ENCODE measurements around the gene PLEKHM1.
"Not testable (repeated sequence)": the region's sequence is repeated elsewhere in the genome, so short reads cannot be mapped to it uniquely, and the experiment has no call there.

PLEKHM1 gene

DNA sequence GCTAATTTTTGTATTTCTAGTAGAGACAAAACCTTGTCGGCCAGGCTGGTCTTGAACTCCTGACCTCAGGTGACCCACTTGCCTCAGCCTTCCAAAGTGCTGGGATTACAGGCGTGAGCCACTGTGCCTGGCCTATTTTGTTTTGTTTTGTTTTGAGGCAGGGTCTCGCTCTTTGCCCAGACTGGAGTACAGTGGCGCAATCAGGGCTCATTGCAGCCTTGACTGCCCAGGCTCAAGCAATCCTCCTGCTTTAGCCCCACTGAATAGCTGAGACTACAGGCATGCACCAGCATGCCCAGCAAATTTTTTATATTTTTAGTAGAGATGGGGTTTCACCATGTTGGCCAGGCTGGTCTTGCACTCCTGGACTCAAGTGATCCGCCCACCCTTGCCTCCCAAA lies 30.1 kb downstream of the PLEKHM1 start:
- not testable (repeated sequence) for DNase-seq

DNA sequence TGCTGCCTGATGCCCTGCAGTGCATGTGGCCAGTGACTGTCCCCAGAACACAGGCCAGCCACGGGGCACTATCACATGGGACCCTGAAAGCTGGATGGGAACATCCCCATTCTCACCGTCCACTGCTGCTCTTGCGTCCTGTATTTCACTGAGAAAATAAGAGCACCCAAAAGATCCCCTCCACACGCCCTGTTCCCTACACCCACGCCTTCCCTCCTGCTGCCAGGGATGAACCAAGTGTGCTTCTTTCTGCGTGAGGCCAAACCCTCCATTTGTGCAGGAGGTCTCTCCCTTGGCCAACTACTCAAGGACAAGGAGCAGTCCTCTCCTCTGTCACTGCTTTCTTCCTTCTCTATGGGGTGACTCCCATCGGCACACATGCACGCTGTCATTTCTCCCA lies 36.2 kb downstream of the PLEKHM1 start:
- not testable (repeated sequence) for DNase-seq

DNA sequence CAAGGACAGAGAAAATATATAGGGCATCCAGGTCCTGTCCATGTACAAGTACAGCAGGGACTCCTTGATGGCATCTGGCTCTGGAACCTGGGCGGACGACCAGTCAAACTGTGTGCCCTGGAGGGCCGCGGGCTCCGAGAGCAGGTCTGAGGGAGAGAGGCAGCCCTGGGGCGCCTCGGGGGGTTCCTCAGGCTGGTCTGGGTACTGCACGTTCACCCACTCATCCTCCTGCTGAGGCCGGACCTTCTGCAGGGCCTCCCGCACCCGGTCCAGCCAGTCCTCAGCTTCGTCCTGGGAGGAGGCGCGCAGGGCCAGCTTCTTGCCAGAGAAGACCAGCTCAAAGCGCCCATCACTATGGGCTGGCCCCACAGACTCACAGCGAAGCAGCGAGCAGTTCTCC lies 36.8 kb downstream of the PLEKHM1 start:
- DNase-seq, result not testable (repeated sequence)

DNA sequence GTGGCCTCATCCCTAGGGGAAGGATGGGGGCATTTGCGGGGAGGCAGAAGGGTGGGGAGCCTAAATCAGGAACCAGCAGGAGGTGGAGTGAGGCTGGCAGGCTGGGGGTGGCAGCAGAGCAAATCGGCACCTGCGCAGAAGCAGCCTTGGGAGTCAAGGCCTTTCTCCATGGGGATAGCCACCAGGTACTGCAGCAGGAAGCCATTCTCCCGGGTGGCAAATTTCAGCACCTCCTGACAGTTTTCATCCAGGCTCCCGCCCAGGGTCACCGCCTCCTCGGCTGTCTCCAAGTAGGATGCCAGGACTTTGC lies 37.3 kb downstream of the PLEKHM1 start:
- DNase-seq, result not testable (repeated sequence)

DNA sequence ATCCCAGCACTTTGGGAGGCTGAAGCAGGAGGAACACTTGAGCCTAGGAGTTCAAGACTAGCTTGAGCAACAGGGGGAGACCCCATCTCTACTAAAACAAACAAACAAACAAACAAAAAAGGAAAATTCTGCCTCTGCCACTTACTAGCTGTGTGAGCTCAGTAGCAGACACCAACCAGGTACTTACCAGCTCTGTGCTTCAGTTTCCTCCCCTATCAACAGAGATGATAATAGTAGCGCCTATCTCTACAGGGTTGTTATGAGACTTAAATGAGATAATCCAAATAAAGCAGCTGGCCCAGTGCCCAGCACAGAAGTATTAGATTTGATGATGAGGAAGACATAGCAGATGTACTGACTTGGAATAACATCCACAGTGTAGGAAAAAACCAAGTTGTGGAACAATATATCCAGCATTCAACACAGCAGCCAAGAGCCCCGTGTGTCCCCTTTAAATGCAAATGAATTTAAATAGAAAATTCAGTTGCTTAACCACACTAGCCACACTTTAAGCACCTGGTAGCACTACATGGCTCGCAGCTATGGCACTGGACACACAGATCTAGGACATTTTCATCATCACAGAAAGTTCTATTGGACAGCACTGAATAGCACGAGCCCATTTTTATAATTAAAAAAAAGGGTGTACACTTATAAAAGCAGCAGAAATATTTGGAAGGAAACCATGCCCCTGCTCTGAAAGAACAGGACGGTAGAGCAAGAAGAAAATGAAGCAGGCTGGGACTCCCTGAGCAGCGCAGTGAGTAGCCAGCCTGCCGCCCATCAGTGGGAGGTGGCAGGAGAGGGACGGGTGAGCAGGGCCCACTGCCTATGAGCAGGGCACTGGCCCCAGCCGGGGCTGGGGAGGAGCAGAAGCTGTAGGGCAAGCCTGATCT lies 37.9 kb downstream of the PLEKHM1 start:
- DNase-seq, result not testable (repeated sequence)

DNA sequence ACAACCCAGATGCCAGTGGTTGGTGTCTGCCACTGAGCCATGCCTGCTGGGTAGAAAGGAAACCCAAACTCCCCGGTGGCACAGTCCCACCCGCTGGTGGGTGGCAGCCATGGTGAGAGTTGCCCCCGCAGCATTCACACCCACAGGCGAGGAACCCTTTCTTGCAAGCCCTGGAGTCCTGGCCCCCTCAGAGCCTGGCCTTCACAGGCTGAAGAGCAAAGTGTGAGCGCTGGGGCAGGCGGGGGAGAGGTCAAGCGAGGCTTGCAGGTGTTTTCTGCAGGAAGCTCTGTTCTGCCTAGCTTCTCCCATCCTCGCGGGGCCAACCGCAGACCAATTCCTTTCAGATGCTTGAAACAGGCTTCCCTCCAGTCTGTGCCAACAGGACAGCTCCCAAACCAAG lies 38.9 kb downstream of the PLEKHM1 start:
- not testable (repeated sequence) for DNase-seq

DNA sequence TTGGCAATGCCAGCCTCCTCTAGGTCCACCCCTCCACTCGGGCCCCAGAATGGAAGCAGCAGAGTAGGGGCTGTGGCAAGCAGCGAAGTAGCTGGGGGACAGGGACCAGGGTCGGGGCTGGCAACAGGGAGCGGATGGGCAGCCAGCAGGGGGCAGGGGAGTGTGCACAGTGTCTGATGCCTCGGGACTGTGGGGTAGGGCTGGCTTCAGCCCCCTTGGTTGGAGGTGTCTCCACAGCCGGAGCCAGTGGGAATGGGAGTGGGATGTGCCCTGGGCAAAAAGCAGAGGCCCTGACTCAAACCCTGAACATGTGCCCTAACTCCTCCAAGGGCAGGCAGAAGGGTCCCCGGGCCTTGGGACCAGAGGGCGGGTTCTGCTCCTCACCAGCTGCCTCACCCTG lies 39.4 kb downstream of the PLEKHM1 start:
- DNase-seq, result no peak

DNA sequence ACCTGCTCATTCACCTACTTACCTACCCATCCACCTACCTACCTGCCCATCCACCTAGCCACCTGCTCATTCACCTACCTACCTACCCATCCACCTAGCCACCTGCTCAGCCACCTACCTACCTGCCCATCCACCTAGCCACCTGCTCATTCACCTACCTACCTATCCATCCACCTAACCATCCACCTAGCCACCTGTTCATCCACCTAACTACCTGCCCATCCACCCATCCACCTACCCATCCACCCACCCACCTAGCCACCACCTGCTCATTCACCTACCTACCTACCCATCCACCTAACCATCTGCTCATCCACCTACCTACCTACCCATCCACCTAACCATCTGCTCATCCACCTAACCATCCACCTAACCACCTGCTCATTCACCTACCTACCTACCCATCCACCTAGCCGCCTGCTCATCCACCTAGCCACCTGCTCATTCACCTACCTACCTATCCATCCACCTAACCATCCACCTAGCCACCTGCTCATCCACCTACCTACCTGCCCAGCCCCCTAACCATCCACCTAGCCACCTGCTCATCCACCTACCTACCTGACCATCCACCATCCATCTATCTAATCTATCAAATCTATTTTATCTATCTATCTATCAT lies 40.7 kb downstream of the PLEKHM1 start:
- DNase-seq, result not testable (repeated sequence)

DNA sequence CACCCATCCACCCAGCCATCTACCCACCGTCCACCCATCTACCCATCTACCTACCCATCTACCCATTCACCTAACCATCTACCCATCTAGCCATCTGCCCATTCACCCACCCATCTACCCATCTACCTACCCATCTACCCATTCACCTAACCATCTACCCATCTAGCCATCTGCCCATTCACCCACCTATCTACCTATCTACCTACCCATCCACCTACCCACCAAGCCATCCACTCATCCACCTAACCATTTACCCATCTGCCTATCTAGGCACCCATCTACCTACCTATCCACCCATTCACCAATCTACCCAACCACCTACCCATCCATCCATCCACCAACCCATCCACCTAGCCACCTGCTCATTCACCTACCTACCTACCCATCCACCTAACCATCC lies 41.3 kb downstream of the PLEKHM1 start:
- not testable (repeated sequence) for DNase-seq

DNA sequence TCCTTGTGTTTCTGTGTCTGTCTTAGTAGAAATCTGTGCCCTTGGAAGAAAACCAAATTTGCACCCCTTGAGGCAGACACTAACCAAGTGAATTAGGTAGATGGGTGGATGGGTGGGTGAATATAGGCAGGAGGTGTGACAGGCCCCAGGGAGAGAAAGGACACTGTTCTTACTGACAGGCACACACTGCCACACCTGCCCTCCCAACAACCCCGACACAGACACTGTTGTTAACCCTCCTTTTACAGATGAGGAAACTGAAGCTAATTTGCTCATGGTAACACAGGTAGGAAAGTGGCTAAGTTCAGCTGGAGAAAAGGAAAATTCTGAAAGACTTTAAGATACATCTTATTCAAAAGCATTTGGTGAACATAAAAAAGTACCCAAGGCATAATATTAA lies 42.0 kb downstream of the PLEKHM1 start:
- not testable (repeated sequence) for DNase-seq

DNA sequence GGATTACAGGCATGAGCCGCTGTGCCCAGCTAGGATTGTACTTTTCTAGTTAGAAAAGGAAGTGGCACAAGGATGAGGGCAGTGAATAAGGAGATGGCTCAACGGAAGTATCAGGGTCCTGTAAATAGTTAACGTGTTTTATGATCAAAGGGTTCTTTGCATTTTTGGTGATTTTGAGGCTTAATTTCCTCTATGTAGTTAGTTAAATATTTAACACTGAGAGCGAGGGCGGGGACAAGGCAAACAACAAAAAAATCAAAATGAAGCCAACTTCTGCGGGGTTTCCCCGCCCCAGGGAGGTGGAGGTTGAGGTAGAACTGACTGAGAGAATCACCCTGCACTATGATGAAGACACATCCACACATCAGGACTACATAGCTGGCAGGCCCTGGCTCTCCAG lies 42.5 kb downstream of the PLEKHM1 start:
- not testable (repeated sequence) for DNase-seq

DNA sequence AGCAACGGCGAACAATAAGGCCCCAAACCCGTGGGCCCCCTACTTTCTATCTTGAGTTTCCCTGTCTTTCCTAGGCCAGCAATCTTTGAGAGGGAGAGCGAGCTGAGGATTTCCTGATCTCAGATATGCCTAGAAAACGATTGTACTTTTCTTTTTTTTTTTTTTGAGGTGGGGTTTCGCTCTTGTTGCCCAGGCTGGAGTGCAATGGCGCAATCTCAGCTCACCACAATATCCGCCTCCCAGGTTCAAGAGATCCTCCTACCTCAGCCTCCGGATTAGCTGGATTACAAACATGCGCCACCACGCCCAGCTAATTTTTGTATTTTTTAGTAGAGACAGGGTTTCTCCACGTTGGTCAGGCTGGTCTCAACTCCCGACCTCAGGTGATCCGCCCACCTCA lies 42.9 kb downstream of the PLEKHM1 start:
- not testable (repeated sequence) for DNase-seq

DNA sequence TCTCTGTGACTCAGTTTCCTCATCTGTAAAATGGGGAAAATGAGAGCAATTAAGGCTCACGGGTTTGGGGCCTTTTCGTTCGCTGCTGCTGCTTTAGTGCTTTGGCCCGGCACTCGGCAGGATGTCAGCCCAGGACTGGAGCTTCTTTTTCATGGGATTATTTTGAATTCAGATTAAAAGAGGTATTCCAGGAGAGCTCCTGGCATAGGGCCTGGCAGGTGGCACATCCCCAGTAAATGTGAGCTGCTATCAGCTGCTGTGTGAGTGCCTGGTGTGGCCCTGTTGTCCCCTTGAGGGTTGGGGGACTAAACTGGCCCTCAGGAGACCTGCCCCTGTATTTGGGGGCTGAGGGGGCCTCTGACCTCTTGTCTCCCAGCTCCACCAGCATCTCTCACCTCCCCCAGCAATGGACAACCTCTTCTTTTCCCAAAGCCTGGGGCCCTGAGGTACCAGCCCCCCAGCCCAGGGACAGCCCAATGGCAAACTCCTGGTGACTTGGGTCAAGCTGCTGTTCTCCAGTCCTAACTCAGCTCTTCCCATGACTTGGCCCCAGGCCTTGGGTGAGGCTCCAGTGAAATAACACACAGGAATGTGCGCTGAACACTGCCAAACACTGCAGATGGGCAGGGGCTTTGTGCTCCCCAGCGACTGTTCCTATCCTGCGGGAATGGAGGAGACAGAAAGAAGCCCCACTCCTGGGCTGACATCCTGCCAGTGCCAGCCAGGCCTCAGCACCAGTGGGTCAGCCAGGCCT lies 43.5 kb downstream of the PLEKHM1 start:
- not testable (repeated sequence) for DNase-seq

DNA sequence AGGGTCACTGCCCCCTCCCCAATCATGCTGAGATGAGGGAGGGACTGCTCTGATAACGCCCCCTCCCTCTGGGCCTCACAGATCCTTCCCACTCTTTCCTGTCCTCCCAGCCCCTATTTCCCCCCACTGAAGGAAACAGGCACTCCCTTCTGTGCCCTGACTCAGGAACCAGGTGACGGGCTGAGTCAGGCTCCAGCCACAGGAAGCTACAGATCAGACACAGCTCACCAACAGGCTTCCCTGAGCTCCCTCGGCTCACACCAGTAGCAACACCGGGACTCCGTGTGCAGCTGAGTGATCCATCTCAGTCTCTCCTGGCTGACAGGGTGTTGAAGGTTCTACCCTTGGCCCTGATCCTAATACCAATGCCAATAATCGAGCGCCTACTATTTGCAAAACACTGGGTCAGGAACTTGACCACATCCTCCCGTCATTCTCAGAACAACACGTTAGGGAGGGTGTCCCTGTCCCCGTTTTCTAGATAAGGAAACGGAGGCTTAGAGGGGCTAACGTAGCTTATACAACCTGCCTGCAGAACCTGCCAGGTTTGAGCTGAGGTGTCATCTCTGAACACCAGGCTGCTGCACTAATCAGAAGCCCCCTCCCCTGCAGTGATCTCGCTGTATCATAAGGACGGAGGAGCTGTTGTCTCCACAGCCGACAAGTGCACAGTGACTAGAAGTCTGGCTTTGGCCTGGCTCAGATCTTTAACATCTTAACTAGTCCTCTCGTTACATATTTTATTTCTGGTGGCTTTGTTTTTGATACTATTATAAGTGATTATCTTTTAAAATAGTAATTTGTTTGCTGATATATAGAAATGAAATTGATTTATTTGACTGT lies 44.4 kb downstream of the PLEKHM1 start:
- not testable (repeated sequence) for DNase-seq

DNA sequence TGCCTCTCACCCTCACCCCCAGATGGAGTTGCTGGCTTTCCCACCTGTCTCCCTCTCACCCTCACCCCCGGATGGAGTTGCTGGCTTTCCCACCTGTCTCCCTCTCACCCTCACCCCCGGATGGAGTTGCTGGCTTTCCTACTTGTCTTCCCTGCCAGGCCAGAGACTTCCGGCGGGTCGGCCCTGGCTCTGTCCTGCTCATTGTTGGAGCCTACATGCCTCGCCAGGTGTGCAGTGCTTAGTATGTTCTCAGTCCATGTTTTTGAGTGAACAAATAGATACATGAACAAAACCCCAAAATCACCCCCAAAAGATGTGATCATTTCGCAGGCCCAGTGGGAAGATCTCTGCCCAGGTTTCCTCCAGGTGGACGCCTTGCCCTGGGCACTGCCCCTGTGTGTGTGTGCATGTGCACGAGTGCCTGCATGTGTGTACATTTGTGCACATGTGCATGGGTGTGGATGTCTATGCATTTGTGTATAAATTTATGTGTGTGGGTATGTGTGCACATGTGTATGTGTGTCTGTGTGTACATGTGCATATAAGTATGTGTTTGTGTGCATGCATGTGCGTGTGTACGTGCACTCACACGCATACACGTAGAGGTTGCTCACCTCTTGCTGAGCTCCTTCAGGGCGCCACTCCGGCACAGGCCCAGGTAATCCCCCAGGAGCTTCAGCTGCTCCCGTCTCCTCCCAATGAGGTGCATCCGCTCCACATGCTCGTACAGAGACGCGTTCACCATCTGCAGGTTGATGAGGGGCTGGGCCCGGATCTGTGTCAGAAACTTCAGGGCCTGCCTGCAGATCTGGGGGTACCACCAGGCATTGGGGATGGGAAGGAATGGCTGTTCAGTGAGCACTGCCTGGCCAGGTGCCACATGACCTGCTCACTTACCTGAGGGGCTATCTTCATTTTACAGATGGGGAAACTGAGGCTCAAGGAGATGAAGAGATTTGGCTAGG lies 45.4 kb downstream of the PLEKHM1 start:
- not testable (repeated sequence) for DNase-seq

DNA sequence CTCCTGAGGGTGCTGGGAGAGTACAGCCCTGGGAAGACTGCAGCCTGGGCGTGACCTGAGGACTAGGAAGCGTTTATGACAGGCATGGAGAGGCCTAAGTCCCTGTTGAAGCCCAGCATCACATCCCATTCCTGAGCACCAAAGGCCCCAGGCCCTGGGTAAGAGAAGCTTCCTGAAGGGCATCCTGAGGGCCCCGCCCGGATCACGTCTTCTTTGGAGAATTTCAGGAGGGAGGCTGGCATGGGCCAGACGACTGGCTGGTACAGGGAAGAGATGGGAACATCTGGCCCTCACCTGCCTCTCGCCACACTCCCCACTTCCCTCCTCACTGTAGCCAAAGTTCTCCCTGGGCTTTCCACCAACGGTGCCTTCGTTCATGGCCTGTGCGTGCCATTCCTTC lies 46.2 kb downstream of the PLEKHM1 start:
- DNase-seq, result not testable (repeated sequence)

DNA sequence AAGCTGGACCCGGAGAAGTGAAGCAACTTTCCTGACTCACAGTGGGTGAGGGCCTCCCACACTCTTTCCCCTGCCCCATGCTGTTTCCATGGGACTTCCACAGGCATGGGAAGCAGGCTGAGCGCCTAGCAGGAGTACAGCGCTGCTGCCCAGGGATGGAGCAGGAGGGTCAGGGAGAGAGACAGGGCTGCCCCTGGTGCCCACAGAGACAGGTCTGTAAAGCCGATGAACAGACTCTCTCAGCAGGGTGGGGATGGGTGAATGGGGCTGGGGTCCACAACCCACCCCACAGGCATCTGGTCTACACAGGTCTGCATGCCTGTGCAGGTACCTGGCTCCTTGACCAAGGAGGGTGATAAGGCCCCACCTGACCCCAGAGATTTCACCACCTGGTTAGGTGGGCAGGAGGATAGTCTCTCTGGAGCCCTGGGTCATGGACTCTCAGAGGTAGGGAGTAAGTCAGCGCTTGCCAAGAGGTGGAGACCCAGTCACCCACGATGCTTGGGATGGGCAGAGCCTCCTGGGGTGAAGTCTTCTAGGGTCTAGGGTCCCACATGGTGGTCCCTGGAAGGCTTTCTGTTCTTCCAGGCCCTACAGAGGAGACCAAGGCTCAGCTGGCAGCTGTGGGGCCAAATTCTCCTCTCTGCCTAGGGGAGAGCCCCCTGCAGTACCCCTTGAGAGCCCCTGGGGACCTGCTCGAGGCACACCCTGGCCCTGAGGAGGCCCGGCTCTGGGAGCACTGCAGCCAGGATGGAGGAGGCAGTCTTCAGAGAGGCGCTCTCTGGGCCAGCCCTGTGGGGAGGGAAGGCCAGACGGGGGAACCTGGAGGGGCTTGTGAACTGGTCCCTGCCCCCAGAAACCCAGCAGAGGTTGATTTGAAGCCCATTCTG lies 46.9 kb downstream of the PLEKHM1 start:
- not testable (repeated sequence) for DNase-seq

DNA sequence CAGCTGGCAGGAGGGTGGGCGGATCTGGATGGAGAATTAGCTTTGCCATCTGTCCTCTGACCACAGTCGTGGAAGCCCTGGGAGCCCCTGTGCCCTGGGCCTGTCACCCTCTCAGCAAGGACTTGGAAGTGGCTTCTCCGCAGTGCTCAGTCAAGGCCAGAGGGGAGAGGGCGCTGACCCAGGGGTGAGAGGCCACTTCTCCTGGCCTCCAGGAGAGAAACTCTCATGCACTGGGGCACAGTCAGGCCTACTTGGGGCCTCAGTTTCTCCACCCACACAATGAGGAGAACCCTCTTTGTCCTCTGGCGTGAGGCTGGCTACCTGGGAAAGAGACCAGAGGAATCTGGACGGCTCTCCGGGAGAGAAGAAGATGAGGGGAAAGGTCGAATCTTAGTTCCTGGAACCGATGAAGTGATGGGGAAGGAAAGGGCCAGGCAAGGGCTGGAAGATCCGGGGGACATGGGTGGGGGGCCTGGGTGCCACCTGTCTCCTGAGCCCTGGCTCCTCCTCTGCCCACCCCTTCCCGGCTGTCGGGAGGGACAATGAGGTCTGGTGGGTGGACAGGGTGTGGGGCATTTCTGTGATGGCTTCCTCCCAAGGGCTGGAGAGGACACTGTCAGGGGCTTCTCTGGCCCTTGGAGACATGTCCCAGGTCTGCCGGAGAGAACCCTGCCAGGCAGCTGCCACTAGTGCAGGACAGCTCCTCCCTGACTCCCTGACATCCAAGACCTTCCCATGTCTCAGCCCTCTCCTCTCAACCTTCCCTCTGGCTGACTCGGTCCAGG lies 48.8 kb downstream of the PLEKHM1 start:
- no peak for DNase-seq

DNA sequence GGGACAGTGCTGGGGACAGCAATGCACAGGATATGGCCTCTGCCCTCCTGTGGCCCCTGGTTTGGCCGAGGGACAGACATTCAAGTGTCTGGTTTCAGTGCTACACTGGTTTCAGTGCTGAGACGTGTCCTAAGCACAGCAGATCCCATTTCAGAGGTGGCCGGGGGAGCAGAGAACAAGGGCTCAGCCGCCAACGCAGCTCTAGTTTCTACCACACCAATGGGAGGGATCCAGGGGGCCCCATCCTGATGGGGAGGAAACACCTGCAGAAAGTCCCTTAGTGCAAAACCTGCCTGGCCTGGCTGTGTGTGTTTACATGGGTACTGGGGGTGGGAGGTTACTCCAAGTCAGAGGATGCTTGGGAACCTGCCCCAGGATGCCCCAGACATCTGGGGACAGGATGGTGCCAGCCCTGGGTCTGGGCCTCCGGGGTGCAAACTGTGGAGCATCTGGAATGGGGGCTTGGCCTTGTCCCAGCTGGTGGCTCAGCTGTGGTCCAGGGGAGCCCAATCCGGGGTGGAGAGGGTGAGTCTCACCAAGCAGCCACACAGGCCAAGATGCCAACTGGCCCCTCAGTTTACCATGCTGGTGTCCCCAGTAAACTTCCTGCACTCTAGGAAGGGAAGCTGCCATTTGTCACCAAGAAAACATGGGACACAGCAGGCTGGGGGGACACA lies 49.5 kb downstream of the PLEKHM1 start:
- DNase-seq, result not testable (repeated sequence)

Measured in cortex of kidney (tissue), 1 donor.